ENCODE data around the gene CPNE1.

Gene CPNE1

GRCh38 chr20:35615667-35616464 lies 48.8 kb downstream of the CPNE1 start, which contains the start of gene SPAG4:
Gene SPAG4 (plus strand): TSS chr20:35615829. CDS start chr20:35616004, 175 bp downstream.
- no peak for DNase-seq (ENCODE audit: low read depth, low spot score)
- Histone ChIP-seq H3K4me3 (peak within 1 kb of the TSS; percentile 76), H3K9me3 (ENCODE audit: low read depth, low read length) (no peaks in the 10 kb centered on the region), H3K27ac (peak within 1 kb of the TSS; percentile 66), H3K9ac (ENCODE audit: insufficient read length) (peak within 1 kb of the TSS; percentile 45), H3K36me3 (ENCODE audit: insufficient read depth, low read length) (no peaks in the 10 kb centered on the region)
- TF ChIP-seq EZH2 (IDR thresholded peaks at IDR 0.05) (no peak), FOXP2 (optimal IDR thresholded peaks at IDR 0.05; ENCODE audit: control extremely low read depth, extremely low read length, insufficient read depth) (peak; percentile 37), POLR2AphosphoS5 (IDR thresholded peaks at IDR 0.05; ENCODE audit: borderline replicate concordance, low read depth, low read length) (peak; percentile 87)

- TF ChIP-seq FOXP2 (optimal IDR thresholded peaks at IDR 0.05; ENCODE audit: control extremely low read depth, extremely low read length, insufficient read depth): no peak
- TF ChIP-seq EZH2 (IDR thresholded peaks at IDR 0.05): no peak
- TF ChIP-seq POLR2AphosphoS5 (IDR thresholded peaks at IDR 0.05; ENCODE audit: borderline replicate concordance, low read depth, low read length): no peak
- no peaks in the 10 kb centered on the region for H3K36me3 ChIP-seq (ENCODE audit: insufficient read depth, low read length)
- no peak overlapping the region for H3K27ac ChIP-seq
- H3K9me3 ChIP-seq (ENCODE audit: low read depth, low read length): no peaks in the 10 kb centered on the region
- no peak for DNase-seq (ENCODE audit: low read depth, low spot score)
- H3K9ac ChIP-seq (ENCODE audit: insufficient read length): no peak overlapping the region
- no peak overlapping the region for H3K4me3 ChIP-seq
These were observed 53.2 kb downstream of the CPNE1 start for GRCh38 chr20:35611482-35611881.

- Histone ChIP-seq H3K4me3 (no peak overlapping the region), H3K9ac (ENCODE audit: insufficient read length) (no peak overlapping the region), H3K9me3 (ENCODE audit: low read depth, low read length) (no peaks in the 10 kb centered on the region), H3K36me3 (ENCODE audit: insufficient read depth, low read length) (no peaks in the 10 kb centered on the region), H3K27ac (no peak overlapping the region)
- TF ChIP-seq EZH2 (IDR thresholded peaks at IDR 0.05) (no peak), FOXP2 (optimal IDR thresholded peaks at IDR 0.05; ENCODE audit: control extremely low read depth, extremely low read length, insufficient read depth) (no peak), POLR2AphosphoS5 (IDR thresholded peaks at IDR 0.05; ENCODE audit: borderline replicate concordance, low read depth, low read length) (no peak)
- no peak for DNase-seq (ENCODE audit: low read depth, low spot score)
These were observed 53.8 kb downstream of the CPNE1 start for GRCh38 chr20:35610833-35611427.

GRCh38 chr20:35607003-35607735 lies 57.5 kb downstream of the CPNE1 start:
- no peak overlapping the region for H3K27ac ChIP-seq
- no peak for DNase-seq (ENCODE audit: low read depth, low spot score)
- TF ChIP-seq POLR2AphosphoS5 (IDR thresholded peaks at IDR 0.05; ENCODE audit: borderline replicate concordance, low read depth, low read length) (no peak), FOXP2 (optimal IDR thresholded peaks at IDR 0.05; ENCODE audit: control extremely low read depth, extremely low read length, insufficient read depth) (no peak), EZH2 (IDR thresholded peaks at IDR 0.05) (no peak)
- H3K9me3 ChIP-seq (ENCODE audit: low read depth, low read length): no peaks in the 10 kb centered on the region
- H3K36me3 ChIP-seq (ENCODE audit: insufficient read depth, low read length): no peaks in the 10 kb centered on the region
- no peak overlapping the region for H3K4me3 ChIP-seq
- no peak overlapping the region for H3K9ac ChIP-seq (ENCODE audit: insufficient read length)

GRCh38 chr20:35606127-35606526 lies 58.6 kb downstream of the CPNE1 start:
- H3K9me3 ChIP-seq (ENCODE audit: low read depth, low read length): no peaks in the 10 kb centered on the region
- H3K27ac ChIP-seq: no peak overlapping the region
- TF ChIP-seq POLR2AphosphoS5 (IDR thresholded peaks at IDR 0.05; ENCODE audit: borderline replicate concordance, low read depth, low read length): no peak
- no peak for TF ChIP-seq EZH2 (IDR thresholded peaks at IDR 0.05)
- TF ChIP-seq FOXP2 (optimal IDR thresholded peaks at IDR 0.05; ENCODE audit: control extremely low read depth, extremely low read length, insufficient read depth): no peak
- H3K9ac ChIP-seq (ENCODE audit: insufficient read length): no peak overlapping the region
- no peaks in the 10 kb centered on the region for H3K36me3 ChIP-seq (ENCODE audit: insufficient read depth, low read length)
- no peak for DNase-seq (ENCODE audit: low read depth, low spot score)
- H3K4me3 ChIP-seq: no peak overlapping the region

- H3K36me3 ChIP-seq (ENCODE audit: insufficient read depth, low read length): no peaks in the 10 kb centered on the region
- H3K9ac ChIP-seq (ENCODE audit: insufficient read length): no peak overlapping the region
- no peak overlapping the region for H3K27ac ChIP-seq
- H3K4me3 ChIP-seq: no peak overlapping the region
- DNase-seq (ENCODE audit: low read depth, low spot score): no peak
- TF ChIP-seq EZH2 (IDR thresholded peaks at IDR 0.05): no peak
- TF ChIP-seq FOXP2 (optimal IDR thresholded peaks at IDR 0.05; ENCODE audit: control extremely low read depth, extremely low read length, insufficient read depth): no peak
- no peak for TF ChIP-seq POLR2AphosphoS5 (IDR thresholded peaks at IDR 0.05; ENCODE audit: borderline replicate concordance, low read depth, low read length)
- no peaks in the 10 kb centered on the region for H3K9me3 ChIP-seq (ENCODE audit: low read depth, low read length)
These were observed 60.3 kb downstream of the CPNE1 start for GRCh38 chr20:35604449-35604747.

- Histone ChIP-seq H3K36me3 (ENCODE audit: insufficient read depth, low read length) (no peaks in the 10 kb centered on the region), H3K27ac (no peak overlapping the region), H3K9ac (ENCODE audit: insufficient read length) (no peak overlapping the region), H3K4me3 (no peak overlapping the region), H3K9me3 (ENCODE audit: low read depth, low read length) (no peaks in the 10 kb centered on the region)
- no peak for TF ChIP-seq EZH2 (IDR thresholded peaks at IDR 0.05)
- TF ChIP-seq POLR2AphosphoS5 (IDR thresholded peaks at IDR 0.05; ENCODE audit: borderline replicate concordance, low read depth, low read length): no peak
- no peak for TF ChIP-seq FOXP2 (optimal IDR thresholded peaks at IDR 0.05; ENCODE audit: control extremely low read depth, extremely low read length, insufficient read depth)
- DNase-seq (ENCODE audit: low read depth, low spot score): no peak
These were observed 60.8 kb downstream of the CPNE1 start for GRCh38 chr20:35603695-35604448.

Data from SK-N-MC (cell line).